HT-29 (cell line): ENCODE data around the gene SNAP29. TPM values are rescaled to one million over a fixed set of nuclear protein-coding genes. Genes with fewer than 3 reads are reported as not detected.
"Not testable (repeated sequence)": the region's sequence is repeated elsewhere in the genome, so short reads cannot be mapped to it uniquely, and the experiment has no call there.

Experiments used
- DNase-seq: peaks from one replicate; pipeline ENCODE4 v3.0.0-alpha.2; 2015; ENCODE audit warnings: low spot score
- total RNA-seq: library from RNA; depleted of rRNA; stranded (reverse); fragments of >200 nt; shearing (Covaris generic); gene quantifications from 2 replicates; pipeline ENCODE4 v1.2.3, GENCODE V29; 2014

Gene SNAP29
- total RNA-seq, 1 experiment from 2014 or later: 26.9 TPM

DNA sequence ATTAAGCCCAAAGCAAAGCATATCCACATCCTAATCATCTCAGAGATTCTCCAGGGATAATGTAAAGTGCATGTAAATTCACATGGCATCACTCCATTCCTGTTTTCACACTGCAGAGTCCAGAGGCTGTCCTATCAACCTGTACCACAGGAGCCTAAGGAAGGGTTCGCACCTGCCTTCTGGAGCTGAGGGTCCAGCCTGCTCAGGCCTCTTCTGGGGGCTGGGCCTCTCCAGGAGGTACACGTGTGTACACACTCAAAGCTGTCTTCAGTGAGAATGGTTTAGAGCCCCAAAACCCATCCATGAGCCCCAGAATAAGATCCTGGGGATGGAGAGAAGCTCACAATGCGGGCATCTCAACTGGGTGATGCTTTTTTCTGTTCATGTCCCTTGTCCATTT, 24.1 kb upstream of the SNAP29 start:
- no peak for DNase-seq

DNA sequence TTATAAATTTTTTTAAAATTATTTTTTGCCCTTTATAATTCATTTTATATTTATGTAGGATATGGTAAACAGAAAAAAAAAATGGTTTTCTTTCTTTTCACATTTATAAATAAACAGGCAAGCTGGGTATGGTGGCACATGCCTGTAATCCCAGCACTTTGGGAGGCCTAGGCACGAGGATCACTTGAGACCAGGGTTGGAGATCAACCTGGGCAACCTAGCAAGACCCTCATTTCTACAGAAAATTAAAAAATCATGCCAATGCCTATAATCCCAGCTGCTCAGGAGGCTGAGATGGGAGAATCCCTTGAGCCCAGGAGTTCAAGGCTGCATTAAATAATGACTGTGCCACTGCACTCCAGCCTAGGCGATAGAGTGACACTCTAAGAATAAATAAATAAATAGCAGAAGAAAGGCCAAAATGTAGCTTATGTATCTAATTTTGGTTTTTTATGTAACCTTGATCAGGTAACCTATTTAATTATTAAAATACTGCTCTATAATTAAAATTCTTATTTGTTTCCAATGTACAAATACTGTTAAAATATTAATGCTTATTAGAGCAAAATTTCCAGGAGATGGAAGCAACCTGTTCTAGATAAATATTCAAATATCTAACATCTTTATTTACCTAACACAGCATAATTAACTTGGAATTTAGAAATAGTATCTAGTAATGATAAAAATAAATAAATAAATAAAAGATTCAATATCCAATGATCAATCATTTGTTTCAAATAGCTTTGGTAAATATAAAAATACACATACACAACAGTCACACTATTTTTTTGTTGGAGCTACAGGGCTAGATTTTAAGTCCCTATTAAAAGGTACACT, 21.6 kb upstream of the SNAP29 start:
- no peak for DNase-seq

GRCh38 chr22:20839354-20839753, 19.5 kb upstream of the SNAP29 start:
- DNase-seq: not testable (repeated sequence)

DNA sequence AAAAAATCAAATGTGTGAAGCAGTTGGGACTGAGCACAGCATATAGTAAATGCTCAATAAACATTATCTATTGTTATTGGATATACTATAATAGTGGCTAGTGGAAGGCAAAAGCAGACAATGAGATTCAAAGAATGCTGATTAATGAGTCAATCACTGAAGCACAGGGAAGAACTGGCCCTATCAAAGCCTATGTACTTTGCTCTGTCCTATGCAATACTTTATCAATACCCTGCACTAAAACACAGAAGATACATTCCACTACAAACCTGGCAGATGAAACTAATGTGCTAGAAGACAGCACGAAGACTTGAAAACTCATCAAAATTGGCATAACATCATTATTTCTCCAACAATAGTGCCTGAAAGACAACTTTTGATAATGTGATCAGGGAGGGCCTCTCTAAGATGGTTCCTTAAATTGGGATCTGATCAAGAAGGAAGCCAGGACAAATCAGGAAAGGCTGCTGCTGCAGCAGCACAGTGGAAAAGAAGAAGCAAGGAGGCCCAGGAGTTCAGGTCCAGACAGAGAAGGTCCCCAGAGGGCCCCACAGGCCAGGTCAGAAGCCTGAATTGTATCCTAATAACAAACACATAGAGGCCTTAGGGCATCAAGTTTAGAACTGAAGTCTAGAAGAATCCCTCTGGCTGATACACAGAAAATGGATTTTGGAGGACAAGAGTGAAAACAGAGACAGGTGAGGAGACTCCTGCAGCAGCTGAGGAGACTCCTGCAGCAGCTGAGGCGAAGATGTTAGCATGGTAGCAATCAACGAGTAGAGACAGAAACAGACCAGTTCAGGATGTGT, 18.8 kb upstream of the SNAP29 start:
- no peak for DNase-seq

- no peak for DNase-seq
Measured at GRCh38 chr22:20840646-20841371, 18.0 kb upstream of the SNAP29 start.

- peak; percentile 80 for DNase-seq
Measured at GRCh38 chr22:20843501-20843900, 15.3 kb upstream of the SNAP29 start.

DNA sequence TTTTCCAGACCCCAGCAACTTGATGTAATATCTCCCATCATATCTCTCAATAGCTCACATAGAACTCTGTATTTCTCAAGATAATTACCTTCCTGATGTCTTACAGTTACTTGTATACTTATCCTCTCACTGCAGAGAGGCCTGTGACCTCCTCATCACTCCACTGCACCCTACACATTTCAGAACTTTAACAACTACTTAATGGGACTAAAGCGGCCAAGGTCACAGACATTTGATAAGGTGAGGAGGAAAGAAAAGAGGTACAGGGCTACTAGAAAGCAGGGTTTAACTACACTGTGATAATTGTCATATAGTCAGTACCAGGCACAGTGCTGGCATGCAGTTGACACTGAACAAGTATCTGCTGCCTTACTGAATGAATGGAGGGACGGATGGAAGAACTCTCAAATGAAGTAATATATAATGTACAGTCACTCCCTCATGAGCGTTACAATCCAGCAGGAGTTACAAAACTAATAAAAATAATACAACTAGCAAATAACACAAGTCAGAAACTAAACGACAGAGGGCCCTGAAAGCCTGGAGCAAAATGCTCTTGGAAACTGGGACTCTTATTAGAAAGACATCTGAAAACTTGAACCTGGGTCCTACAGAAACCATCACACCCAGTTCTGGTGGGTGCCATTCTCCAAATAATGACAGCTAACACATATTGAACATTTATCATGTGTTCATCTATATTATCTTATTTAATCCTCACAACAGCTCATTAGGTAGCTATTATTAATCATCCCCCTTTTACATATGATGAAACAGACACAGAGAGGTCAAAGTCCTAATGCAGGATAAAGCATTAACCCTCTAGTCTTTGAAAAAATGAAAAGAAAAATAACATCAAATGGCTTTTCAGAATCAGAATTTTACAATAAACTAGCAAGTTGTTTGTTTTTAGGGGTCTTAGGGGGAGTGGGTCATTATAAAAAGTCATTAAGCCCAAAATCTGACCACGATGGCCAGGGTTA, 14.5 kb upstream of the SNAP29 start:
- peak; percentile 21 for DNase-seq

GRCh38 chr22:20847318-20847822, 11.4 kb upstream of the SNAP29 start:
- DNase-seq: no peak

DNA sequence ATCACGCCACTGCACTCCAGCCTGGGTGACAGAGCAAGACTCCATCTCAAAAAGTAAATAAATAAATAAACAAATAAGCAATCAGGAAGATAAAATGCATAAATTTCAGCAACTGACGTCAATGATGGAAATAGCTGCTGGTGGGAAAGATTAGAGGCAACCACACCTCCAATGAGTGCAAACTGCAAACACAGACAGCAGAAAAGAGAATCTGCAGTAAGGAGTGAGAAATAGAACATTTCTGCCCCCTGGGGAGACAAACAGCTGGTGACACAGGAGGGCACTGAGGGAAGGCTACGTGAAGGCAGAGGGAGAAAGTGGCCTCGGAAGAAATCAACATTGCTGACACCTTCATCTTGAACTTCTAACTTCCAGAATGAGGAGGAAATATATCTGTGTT, 6.7 kb upstream of the SNAP29 start:
- no peak for DNase-seq

DNA sequence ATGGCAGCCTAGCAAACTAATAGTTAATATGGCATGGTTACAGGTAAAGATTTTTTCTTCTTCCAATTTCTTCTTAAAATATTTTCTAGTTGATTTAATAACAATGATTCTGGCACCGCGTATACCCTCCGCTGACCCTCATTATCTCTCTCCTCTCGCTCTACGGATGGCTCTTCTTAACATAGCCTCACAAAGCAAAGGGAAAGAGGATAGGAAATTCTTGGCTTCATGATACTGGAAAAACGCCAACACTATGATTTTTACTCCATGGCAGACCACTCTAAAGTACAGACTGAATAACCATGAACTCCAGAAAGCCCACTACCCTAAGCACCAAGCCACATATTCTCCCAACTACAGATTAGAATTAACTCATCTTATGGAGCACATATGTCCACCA, 6.3 kb upstream of the SNAP29 start:
- DNase-seq: no peak

DNA sequence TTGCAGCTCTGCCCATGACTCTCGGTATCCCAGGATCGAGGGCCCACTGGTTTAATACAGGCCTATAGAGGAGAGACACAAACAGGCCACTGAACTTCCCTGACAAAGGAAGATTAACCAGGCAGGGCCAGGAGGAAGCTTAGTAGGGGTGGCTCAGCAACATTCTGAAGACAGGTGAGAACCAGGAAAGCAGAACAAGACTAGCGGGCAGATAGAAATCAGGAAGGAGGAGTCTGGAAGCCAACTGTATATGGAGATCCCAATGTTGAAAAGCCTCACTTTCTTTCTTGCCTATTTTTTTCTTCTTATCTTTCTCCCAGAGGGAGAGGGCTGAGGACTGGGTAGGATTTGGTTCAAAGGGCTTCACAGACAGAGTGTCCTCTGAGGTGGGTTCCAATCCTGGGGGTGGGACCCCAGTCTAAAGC, 5.6 kb upstream of the SNAP29 start:
- no peak for DNase-seq

DNA sequence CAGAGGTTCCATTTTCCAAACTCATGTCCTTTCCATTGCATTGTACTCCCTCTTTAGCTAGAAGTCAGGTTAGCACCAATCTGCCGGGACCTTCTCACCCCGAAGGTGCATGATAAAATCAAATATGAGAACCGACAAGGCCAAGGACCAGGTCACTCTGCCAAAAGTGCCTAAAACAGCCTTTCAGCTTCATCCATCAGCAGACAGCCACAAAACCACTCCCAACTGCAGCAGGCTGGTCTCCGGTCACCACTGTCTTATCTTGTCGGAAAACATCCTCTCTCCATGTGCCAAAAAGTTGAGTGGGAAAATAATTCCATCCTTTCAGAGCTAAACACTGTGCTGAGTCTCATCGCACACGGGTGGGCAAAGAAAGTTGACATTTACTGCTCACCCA, 1.6 kb upstream of the SNAP29 start:
- no peak for DNase-seq

GRCh38 chr22:20857838-20858614, 781 bp upstream of the SNAP29 start:
- DNase-seq: peak; percentile 31

DNA sequence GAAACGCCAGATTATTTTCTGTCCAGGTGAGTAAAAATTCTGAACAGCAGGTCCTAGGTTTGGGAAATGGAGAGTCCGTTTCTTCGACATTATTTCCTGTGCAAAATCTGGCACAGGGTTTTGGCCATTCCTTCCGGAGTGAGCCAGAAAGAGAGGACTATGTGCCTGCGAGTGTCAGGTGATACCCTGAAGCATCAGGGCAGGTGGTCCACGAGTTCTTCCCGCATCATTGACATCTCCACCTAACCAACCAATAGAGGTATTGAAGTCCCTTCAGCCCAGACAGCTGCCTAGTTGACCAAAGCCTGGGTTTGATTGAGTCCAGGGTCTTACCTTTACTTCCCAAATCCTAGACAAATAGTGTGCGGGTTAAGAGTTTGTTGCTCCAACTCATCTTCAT, 808 bp downstream of the SNAP29 start:
- peak; percentile 30 for DNase-seq

- no peak for DNase-seq
Measured at GRCh38 chr22:20862540-20862939, 3.7 kb downstream of the SNAP29 start.

DNA sequence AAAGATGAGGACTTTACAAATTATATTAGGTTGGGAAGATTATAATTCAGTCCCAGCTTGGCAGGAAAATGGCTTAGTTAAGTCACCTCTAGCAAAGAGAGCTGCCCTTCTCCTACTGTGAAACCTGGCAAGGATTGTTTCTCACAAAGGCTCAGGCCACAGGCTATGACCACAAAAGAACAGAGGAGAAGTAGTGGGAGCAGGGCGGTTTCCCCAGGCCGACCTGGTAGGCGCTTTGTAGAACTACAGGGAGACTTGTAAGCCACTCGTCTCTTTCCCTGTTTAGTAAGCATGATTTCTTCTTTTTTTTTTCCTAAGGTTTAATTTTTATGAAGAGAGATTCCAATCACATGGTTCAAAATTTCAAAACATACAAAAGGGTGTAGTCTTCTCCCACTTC, 4.6 kb downstream of the SNAP29 start:
- DNase-seq: no peak

GRCh38 chr22:20864186-20864908, 5.5 kb downstream of the SNAP29 start:
- DNase-seq: no peak

DNA sequence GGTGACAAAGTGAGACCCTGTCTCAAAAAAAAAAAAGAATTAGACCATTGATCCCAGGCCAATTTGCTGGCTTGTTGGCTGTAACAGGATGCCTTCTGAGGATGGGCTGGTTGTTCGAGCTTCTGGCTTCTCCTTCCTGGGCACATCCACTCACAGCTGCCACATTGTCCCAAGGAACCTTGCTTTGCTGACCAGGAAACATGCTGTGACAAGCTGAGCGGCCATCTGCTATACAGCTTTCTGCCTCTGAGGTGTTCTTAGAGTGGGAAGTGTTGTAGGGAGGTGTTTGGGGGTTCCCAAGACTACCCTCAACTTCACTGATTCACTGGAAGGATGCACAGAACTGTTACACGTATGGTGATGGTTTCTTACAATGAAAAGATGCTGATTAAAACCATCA, 6.5 kb downstream of the SNAP29 start:
- DNase-seq: no peak

- no peak for DNase-seq
Measured at GRCh38 chr22:20865875-20866445, 7.2 kb downstream of the SNAP29 start.
